Non-pigmented ciliary epithelial cell (primary cell): ENCODE results near the gene TMEM225B.
"Not testable (repeated sequence)": the region's sequence is repeated elsewhere in the genome, so short reads cannot be mapped to it uniquely, and the experiment has no call there.

ENCODE experiments used
- DNase-seq: peaks from one replicate; pipeline ENCODE4 v3.0.0-alpha.2; 2010; ENCODE audit warnings: low read depth

TMEM225B gene

GRCh38 chr7:99654626-99655025, 56.6 kb downstream of the TMEM225B start:
- not testable (repeated sequence) for DNase-seq

DNA sequence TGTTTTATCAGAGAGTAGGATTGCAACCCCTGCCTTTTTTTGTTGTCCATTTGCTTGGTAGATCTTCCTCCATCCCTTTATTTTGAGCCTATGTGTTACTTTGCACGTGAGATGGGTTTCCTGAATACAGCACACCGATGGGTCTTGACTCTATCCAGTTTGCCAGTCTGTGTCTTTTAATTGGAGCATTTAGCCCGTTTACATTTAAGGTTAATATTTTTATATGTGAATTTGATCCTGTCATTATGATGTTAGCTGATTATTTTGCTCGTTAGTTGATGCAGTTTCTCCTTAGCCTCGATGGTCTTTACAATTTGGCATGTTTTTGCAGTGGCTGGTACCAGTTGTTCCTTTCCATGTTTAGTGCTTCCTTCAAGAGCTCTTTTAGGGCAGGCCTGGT, 59.8 kb downstream of the TMEM225B start:
- DNase-seq, result not testable (repeated sequence)
